Urothelium cell line (cell line): Measurements from ENCODE around the gene FN3KRP.
A peak's percentile ranks its signal among the peaks of the same experiment; 100 is the strongest.

Experiments used
- DNase-seq: peaks from one replicate; pipeline ENCODE4 v3.0.0; 2011; ENCODE audit warnings: low spot score, mixed read lengths
- FAIRE-seq: peaks from 2 replicates; lab custom pipeline; 2011; peaks lifted over from hg19 to GRCh38; lab: Jason Lieb, UNC

Gene FN3KRP

DNA sequence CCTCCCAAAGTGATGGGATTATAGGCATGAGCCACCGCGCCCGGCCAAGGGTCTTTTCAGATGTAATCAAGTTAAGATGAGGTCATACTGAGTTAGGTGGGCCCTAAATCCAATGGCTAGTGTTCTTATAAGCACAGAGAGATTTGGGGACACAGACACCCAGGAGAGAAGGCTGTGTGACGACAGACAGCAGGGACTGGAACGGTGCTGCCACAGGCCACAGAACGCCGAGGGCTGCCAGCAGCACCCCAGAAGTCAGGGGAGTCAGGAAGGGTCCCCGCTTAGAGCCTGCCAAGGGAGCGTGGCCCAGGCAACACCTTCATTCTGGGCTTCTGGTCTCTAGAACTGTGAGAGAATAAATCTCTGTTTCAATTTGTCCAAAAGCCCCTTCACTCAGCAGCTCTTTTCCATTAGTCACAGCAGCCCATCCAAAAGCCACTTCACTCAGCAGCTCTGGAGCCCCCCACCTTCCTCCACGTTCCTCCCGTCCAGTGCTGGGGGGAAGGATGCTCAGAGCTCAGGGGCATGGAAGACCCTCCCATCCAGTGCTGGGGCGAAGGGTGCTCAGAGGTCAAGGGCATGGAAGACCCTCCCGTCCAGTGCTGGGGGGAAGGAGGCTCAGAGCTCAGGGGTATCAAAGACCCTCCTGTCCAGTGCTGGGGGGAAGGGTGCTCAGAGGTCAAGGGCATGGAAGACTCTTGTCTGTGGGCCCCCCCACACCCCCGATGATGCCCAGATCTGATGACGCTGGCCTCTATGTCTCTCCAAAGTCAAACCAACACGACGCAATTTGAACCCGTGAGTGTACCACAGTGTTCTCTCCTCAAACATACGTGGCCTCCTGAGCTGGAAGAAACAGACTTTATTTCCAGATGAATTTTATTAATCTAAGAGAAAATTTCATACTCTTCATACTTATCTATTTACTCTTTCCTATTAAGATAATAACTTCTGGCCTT lies 29.9 kb upstream of the FN3KRP start:
- FAIRE-seq (peak; percentile 9), DNase-seq (no peak)

DNA sequence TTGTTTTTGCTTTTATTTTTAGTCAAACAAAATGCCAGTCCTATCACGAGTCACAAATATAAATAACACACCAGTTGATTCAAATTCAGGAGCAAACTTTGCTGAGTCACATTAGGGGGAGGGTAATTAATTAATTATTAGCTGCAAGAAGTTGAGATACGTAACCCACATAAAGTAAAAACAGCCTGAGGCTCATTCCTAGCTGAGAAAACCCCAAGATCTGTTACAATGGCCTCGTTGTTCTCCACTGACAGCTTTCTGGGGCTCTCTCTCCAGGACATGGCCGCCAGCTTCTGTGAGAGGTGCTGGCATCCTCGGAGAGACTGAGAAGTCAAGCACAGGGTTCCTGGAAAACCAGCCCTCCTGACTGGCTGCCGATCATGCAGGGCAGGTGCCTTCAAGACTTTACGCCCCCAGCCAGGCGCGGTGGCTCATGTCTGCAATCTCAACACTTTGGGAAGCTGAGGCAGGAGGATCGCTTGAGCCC lies 29.1 kb upstream of the FN3KRP start:
- FAIRE-seq (no peak), DNase-seq (no peak)

DNA sequence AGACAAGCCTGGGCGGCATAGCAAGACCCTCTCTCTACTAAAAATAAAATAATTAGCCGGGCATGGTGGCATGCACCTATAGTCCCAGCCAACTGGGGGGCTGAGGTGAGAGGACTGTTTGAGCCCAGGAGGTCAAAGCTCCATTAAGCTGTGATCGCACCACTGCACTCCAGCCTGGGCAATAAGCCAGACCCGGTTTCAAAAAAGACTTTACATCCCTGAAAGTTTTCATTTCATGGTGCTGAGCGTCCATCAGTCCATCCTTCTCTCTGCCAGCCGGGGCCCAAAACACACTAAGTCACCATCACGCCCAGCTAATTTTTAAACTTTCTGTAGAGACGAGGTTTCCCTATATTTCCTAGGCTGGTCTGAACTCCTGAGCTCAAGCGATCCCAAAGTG lies 28.6 kb upstream of the FN3KRP start:
- DNase-seq = no peak
- no peak for FAIRE-seq

DNA sequence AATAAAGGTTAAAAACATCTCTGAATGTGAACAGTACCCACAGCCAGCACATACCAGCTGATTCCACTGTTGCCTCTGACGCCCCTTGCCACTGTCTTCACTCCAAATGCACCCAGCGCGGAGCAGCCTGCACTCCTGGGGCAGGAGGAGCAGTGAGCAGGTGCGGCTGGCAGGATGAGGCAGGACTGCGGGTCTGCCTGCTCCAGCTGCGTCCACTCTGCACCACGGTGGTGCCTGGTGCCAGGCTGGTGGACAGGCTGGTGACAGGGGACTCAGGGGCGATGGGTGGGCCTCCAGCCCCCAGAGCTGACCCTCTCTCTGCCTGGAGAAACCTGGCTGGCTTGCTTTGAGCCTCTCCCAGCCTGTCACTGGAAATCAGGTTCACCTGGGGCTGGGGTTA lies 27.4 kb upstream of the FN3KRP start:
- DNase-seq (no peak), FAIRE-seq (no peak)

DNA sequence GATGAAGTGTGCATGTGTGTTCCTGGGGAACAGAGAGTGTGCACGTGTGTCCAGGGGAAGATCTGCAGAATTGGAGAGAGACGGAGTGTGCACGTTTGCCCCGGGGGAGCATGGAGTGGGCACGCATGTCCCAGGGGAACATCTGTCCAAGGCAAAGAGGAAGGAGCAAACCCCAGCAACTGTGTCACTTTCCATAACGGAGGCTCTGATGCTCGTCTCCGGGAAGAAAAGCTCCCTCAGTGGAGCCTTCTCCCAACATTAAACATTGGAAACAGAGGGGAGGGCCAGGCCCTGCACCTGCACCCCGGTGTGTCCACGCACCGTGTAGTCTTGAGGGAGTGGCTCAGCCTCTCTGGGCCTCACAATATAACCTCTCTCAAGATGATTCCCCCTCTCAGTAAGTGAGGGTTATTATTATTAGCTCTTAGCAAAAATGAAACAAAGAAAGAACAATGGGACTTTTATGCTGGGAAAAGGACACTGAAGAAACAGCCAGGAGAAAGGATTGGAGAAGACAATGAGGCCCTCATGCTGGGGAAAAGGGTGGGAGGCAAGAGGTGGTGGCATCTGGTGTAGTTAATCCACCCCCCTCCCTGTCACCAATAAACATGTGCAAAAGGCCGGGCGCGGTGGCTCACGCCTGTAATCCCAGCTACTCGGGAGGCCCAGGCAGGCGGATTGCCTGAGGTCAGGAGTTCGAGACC lies 25.6 kb upstream of the FN3KRP start:
- no peak for FAIRE-seq

DNA sequence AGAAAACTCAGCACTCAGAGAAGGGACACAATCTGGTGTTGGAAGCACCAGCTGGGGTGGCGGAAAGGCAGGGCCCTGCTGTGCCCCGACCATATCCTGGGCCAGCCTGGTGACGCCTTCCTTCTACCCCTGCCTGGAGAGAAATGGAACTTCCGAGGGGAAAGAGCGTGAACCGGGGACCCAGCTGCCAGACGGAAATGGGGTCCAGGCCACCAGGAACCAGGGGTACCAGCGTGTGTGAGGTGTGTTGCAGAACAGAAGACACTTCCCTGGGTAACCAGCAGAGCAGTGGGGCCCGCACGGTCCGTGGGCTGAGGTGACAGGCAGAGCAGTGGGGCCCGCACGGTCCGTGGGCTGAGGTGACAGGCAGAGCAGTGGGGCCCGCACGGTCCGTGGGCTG lies 24.8 kb upstream of the FN3KRP start:
- DNase-seq (no peak), FAIRE-seq (no peak)

More for the DNA sequence above, 25.6 kb upstream of the FN3KRP start:
- DNase-seq = no peak

DNA sequence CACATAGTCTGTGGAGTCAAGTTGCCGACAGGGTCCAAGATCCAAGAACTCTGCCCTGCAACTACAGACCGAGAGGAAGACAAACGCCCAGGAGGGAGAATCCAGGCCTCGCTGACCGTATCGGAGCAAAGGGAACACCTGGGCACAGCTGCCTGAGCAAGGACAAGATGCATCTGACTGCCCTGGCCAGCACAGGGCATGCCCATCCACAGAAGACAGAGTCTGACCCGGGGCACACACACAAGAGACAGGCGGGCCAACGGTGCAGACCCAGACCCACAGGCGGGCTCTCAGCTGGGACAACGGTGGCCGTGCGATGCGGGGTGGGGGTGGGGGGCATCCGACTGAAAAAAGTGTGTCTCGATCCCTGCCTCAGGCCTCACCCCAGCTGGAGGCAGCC lies 24.2 kb upstream of the FN3KRP start:
- FAIRE-seq (no peak), DNase-seq (no peak)

DNA sequence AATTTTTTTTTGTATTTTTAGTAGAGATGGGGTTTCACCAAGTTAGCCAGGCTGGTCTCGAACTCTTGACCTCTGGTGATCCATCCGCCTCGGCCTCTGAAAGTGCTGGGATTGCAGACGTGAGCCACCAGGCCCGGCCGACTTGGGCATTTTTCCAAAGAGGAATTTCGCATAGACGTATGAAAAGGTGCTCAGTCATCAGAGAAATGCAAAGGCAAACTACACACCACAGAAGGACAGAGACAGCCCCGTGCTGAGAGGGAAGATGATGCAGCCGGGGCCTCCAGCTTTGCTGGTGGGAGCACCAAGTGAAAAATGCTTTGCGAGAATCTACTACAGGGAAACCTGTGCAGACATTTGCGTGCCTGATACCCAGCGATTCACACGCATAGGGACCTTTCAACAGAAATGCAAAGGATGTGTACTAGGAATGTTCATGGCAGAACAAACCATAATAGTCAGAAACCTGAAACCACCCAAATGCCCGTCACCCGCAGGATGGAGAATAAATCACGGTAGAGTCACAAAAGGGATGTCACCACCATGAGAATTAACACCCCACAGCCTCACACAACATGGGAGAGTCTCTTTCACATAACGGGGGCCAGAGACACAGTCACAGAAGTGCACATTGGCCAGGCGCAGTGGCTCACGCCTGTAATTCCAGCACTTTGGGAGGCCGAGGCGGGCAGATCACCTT lies 23.2 kb upstream of the FN3KRP start:
- DNase-seq (no peak), FAIRE-seq (no peak)

DNA sequence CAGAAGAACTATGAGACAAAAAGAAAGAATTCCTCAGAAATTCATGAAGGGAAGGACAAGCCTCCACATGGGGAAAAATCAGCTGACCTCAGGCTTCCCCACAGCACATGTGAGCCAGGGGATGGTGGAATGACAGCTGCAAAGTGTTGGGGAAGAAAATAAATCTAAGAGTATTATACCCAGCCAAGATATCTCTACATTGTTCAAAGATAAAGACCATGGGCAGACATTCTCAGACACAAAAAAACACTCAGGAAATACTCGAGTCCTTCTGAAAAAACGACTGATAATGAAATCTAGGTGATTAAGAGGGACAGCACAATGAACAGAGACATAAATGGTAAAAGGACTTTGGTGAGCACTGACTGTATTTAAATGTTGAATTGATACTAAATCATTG lies 21.9 kb upstream of the FN3KRP start:
- FAIRE-seq (no peak), DNase-seq (no peak)

DNA sequence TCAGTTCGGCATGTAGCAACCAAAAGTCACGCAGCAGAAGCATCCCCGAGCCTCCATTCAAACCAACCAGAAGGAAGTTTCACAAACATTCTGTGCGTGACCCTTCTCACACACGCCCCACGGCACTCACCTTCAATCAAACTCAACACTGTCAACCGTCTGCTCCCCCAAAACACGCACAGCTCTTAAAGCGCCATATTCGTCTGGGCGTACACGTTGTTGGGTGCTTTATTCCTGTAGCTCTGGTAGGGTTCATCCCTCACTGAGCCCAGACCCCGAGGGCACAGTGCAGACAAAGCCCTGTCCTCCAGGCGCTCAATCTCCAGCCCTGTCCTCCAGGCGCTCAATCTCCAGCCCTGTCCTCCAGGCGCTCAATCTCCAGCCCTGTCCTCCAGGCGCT lies 20.2 kb upstream of the FN3KRP start:
- DNase-seq (no peak), FAIRE-seq (no peak)

DNA sequence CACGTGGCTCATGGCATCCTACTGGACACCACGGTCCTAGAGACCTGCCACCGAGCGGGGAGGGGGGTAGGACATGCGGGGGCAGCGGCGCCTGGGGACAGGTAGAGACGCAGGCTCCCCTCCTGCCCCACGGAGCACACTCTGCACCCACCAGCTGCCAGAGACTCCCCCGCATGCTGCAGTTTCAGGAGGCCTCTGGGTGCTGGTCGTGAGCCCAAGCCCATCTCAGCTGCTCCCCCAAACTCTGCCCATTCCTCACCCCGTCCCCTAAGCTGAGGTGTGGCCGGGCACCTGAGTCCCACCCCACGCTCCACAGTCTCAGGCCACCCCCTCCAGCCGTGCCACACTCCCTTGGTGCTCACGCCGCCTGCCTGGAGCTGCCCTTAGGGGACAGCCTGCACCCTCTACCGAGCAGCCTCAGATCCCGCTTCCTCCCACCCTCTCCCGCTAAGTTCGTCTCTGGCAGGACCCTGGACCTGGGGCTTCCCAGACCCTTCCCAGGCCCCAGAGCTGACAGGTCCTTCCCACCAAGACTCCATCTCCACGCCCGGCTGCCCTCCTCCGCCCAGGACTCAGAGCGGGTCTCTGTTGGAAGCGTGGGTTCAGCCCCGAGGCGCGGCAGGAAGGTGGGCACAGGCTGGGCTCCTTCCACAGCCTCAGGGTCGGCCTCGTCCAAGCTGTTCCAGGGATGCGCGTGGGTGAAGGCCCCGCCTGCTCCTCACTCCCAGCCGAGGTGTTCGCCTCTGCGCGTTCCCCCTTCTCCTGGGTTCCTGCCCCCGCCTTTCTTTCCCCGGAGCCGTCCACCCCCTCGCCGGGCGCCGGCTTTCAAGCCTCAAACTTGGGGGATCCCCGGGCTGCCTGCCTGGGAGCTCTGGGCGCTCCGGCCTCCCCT lies 19.3 kb upstream of the FN3KRP start:
- DNase-seq (no peak), FAIRE-seq (no peak)

DNA sequence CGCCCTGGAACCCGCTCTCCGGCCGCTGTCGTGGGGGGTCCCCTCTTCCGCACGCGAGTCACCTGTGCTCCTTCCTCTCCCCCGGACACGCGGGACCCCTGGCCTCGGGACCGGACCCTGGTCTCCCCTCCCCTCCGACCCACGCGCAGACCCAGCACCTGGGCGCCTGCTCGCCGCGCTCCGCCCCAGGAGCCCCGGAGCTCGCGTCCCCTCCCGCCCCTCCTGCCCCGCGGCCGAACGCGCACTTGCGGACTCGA lies 18.8 kb upstream of the FN3KRP start:
- no peak for DNase-seq

DNA sequence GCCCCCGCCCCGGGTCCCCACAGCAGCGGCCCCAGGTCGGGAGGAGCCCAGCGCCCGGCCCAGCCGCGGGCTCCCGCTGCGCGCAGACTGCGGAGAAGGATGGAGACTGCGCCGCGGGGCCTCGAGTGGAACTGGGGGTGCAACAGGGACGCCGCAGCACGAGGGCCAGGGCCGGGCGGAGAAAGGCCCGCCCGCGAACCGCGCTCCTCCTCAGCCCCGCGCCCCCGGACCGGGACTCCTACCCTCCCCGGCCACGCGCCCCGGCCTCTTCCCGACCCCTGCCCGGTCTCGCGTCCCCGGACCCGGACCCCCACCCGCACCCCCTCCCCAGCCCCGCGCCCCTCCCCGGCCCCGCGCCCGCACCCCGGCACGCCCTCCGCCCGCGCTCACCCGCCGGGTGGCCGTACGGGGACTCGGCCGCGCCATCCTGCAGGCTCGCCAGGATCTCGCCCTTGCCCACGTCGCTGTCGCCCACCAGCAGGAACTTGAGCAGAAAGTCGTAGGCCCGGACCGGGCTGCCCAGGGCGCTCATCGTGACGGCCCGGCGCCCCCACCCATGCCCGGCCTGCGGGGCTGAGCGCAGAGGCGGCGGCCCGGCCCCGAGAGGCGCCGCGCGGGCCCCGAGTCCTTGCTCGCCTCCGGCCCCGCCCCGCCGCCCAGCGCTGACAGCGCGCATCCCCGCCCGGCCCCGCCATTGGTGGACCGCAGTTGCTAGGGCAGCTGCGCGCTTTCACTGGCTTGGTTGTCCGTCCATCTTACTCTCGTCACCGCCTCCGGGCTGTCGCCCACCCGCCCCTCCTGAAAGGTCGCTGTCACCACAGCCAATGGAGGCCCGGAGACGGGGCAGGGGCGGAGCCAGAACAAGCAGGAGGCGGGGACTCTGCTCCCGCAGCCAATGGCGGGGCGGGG lies 18.2 kb upstream of the FN3KRP start, which contains the start of gene RAB40B:
Gene RAB40B, minus strand, starts transcription at position 634 of the 909 bp plus-strand sequence. Its CDS starts 102 bp downstream, at position 532.
- FAIRE-seq (peak; percentile 99), DNase-seq (peak; percentile 100)

More for the DNA sequence above, 18.8 kb upstream of the FN3KRP start:
- no peak for FAIRE-seq

DNA sequence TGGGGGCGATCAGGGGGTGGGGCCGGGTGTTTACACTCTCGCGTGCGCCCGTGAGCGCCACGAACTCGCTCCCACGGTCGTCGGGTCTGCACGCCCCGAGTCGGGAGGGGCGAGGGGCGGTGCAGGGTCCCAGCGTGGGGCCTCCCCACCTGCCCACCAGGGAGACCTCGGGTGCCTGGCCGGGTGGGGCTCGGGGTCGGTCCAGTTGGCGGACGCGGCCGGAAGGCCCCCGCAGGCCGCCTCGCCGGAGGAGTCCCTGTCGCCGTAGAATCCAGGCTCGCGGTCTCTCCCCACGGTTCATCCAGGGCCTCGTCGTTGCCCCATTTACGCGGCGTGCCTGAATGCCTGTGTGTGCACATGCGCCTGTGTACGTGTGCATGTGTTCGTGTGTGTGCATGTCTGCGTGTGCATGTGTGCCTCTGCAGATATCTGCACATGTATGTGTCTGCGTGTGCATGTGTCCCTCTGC lies 17.5 kb upstream of the FN3KRP start:
- FAIRE-seq = no peak
- DNase-seq = no peak

DNA sequence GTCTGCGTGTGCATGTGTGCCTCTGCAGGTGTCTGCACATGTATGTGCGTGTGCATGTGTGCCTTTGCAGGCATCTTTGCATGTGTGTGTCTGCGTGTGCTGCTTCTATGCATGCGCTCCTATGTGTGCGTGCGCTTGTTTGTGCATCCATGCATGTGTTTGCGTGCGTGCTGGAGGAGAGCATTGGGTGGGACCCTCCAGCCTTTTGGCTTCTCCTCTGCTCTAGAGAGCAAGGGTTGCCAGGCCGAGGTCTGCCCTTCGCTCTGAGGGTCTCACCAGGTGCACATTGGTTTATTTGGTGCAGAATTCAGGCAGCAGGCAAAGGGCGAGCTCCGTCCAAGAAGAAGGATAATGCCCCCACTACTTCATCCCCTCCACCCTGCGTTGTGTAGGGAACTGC lies 17.0 kb upstream of the FN3KRP start:
- FAIRE-seq = no peak
- no peak for DNase-seq

DNA sequence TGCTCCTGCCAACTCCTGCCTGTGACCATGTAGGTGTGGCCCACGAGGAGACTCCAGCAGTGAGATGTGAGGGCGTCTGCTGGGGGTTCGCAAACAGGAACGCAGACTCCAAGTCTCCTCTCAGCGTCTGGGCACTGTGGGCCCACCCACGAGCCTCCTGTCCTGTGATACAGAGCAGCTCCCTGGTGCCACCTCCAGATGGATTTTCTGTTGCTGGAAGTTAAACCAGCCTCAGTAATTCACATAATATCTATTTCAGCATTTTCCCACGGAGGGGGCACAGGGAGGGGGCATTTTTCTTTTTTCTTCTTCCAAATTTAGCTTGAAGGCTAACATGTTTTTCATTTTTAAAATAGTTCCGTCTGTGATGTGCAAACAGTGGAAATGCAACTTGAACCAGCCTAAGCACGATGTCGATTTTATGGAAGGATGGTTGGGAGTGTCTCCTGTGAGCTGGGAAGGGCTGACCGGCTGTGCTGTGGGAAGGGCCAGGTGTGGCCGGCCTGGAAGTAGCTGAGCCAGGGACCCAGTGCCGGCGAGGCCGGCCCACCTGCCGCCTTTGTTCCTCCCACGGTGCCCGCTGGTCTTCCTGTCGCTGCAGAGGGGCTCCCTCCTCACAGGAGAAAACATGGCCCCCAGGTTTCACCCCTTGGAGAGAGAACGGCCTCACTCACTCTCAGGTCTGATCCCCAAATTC lies 14.1 kb upstream of the FN3KRP start:
- FAIRE-seq (no peak), DNase-seq (no peak)

DNA sequence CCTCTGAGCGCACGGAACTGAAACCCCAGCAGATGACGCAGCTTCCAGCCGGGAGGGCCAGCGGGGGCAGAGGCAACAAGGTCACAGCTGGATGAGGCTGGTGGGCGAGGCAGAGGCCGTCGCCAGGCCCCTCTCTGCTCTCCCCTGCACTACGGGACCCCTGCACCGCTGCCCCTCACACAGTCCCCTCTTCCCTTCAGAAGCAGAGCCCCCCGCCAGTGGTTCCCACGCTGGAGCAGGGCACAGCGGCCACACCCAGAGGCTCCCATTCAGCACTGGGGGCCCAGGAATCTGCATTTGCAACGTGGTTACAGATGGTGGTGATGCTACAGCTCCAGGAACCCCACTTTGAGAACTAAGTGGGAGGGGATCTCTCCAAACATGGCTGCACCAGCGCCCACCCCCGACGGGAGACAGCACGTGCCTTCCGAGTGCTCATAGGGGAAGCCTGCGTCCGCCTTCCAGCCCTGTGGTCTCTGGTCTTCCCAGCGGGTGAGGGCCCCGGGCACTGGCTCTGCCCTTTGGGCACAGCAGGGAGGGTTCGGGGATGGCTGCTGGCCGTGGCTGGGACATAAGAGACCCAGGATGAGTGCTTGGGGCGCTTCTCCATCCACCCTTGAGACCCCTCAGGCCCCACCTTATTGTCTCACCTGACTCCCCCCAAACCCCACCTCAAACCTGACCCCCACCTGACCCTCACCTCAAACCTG lies 13.3 kb upstream of the FN3KRP start:
- FAIRE-seq = no peak

More for the DNA sequence above, 13.3 kb upstream of the FN3KRP start:
- DNase-seq = no peak
